ENCODE data around the gene KCNN3. TPM values are rescaled to one million over a fixed set of nuclear protein-coding genes. Genes with fewer than 3 reads are reported as not detected.

Gene KCNN3
- total RNA-seq, 1 experiment from 2014 or later, result not detected

GRCh38 chr1:154741327-154741726 lies 128.8 kb downstream of the KCNN3 start:
- TF ChIP-seq, protein P1, sequence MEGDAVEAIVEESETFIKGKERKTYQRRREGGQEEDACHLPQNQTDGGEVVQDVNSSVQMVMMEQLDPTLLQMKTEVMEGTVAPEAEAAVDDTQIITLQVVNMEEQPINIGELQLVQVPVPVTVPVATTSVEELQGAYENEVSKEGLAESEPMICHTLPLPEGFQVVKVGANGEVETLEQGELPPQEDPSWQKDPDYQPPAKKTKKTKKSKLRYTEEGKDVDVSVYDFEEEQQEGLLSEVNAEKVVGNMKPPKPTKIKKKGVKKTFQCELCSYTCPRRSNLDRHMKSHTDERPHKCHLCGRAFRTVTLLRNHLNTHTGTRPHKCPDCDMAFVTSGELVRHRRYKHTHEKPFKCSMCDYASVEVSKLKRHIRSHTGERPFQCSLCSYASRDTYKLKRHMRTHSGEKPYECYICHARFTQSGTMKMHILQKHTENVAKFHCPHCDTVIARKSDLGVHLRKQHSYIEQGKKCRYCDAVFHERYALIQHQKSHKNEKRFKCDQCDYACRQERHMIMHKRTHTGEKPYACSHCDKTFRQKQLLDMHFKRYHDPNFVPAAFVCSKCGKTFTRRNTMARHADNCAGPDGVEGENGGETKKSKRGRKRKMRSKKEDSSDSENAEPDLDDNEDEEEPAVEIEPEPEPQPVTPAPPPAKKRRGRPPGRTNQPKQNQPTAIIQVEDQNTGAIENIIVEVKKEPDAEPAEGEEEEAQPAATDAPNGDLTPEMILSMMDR (IDR thresholded peaks at IDR 0.05; ENCODE audit: unreplicated experiment), result no peak
- no TSS peak for BruUV-seq (replicated peaks)
- Mint-ChIP-seq H3K4me3 (ENCODE audit: low read depth, unreplicated experiment) (no peak overlapping the region), H3K9me3 (ENCODE audit: low read depth, unreplicated experiment) (peaks cover 3% of the 10 kb centered on the region), H3K27ac (ENCODE audit: unreplicated experiment) (no peak overlapping the region), H3K4me1 (ENCODE audit: low read depth, unreplicated experiment) (peaks cover 16% of the 10 kb centered on the region), H3K36me3 (ENCODE audit: insufficient read depth, unreplicated experiment) (no peaks in the 10 kb centered on the region), H3K27me3 (ENCODE audit: unreplicated experiment) (peaks cover 100% of the 10 kb centered on the region)
- intact Hi-C loops (cut with micrococcal nuclease; ENCODE audit: unreplicated experiment), result loop anchor here (10.0 kb wide), 1 partner anchor 47 kb away; no protein-coding TSS in a partner anchor
- no peak for DNase-seq
- CTCF ChIA-PET, result no interaction called here

- no peak for DNase-seq
- intact Hi-C loops (cut with micrococcal nuclease; ENCODE audit: unreplicated experiment), result loop anchor here (10.0 kb wide), 1 partner anchor 45 kb away; no protein-coding TSS in a partner anchor
- Mint-ChIP-seq H3K27ac (ENCODE audit: unreplicated experiment) (no peak overlapping the region), H3K4me3 (ENCODE audit: low read depth, unreplicated experiment) (no peak overlapping the region), H3K27me3 (ENCODE audit: unreplicated experiment) (peaks cover 100% of the 10 kb centered on the region), H3K9me3 (ENCODE audit: low read depth, unreplicated experiment) (peaks cover 3% of the 10 kb centered on the region), H3K36me3 (ENCODE audit: insufficient read depth, unreplicated experiment) (no peaks in the 10 kb centered on the region), H3K4me1 (ENCODE audit: low read depth, unreplicated experiment) (peaks cover 16% of the 10 kb centered on the region)
- no TSS peak for BruUV-seq (replicated peaks)
- CTCF ChIA-PET, result no interaction called here
- TF ChIP-seq, protein P1 (IDR thresholded peaks at IDR 0.05; ENCODE audit: unreplicated experiment), result no peak
Measured at GRCh38 chr1:154739654-154740053, 130.4 kb downstream of the KCNN3 start.

- DNase-seq, result no peak
- H3K27me3 Mint-ChIP-seq (ENCODE audit: unreplicated experiment), result peaks cover 78% of the 10 kb centered on the region
- CTCF ChIA-PET, result interaction anchor here (0.8 to 1.1 kb wide), 3 partner anchors 9 to 183 kb away, joined by 3 to 4 read pairs (median 3); no protein-coding TSS in a partner anchor
- no peaks in the 10 kb centered on the region for H3K36me3 Mint-ChIP-seq (ENCODE audit: insufficient read depth, unreplicated experiment)
- BruUV-seq (replicated peaks), result no TSS peak
- H3K4me3 Mint-ChIP-seq (ENCODE audit: low read depth, unreplicated experiment), result no peak overlapping the region
- TF ChIP-seq, protein P1 (IDR thresholded peaks at IDR 0.05; ENCODE audit: unreplicated experiment), result no peak
- peaks cover 3% of the 10 kb centered on the region for H3K9me3 Mint-ChIP-seq (ENCODE audit: low read depth, unreplicated experiment)
- intact Hi-C loops (cut with micrococcal nuclease; ENCODE audit: unreplicated experiment), result no loop called here
- peaks cover 16% of the 10 kb centered on the region for H3K4me1 Mint-ChIP-seq (ENCODE audit: low read depth, unreplicated experiment)
- no peak overlapping the region for H3K27ac Mint-ChIP-seq (ENCODE audit: unreplicated experiment)
Measured at GRCh38 chr1:154736841-154737240, 133.2 kb downstream of the KCNN3 start.

GRCh38 chr1:154735804-154736168 lies 134.3 kb downstream of the KCNN3 start:
- CTCF ChIA-PET, result no interaction called here
- Mint-ChIP-seq H3K9me3 (ENCODE audit: low read depth, unreplicated experiment) (no peaks in the 10 kb centered on the region), H3K36me3 (ENCODE audit: insufficient read depth, unreplicated experiment) (no peaks in the 10 kb centered on the region), H3K27ac (ENCODE audit: unreplicated experiment) (no peak overlapping the region), H3K4me1 (ENCODE audit: low read depth, unreplicated experiment) (peaks cover 19% of the 10 kb centered on the region), H3K4me3 (ENCODE audit: low read depth, unreplicated experiment) (no peak overlapping the region), H3K27me3 (ENCODE audit: unreplicated experiment) (peaks cover 68% of the 10 kb centered on the region)
- no TSS peak for BruUV-seq (replicated peaks)
- TF ChIP-seq, protein P1 (IDR thresholded peaks at IDR 0.05; ENCODE audit: unreplicated experiment), result no peak
- no peak for DNase-seq
- intact Hi-C loops (cut with micrococcal nuclease; ENCODE audit: unreplicated experiment), result no loop called here
